ENCODE results near the gene RBP5. TPM values are rescaled to one million over a fixed set of nuclear protein-coding genes. Genes with fewer than 3 reads are reported as not detected.

Gene RBP5
- total RNA-seq, 1 donor from 2014 or later = not detected

- Mint-ChIP-seq H3K27ac (ENCODE audit: unreplicated experiment) (no peak overlapping the region), H3K4me3 (ENCODE audit: unreplicated experiment) (no peak overlapping the region), H3K27me3 (ENCODE audit: low read depth) (no peaks in the 10 kb centered on the region), H3K4me1 (ENCODE audit: low read depth) (no peaks in the 10 kb centered on the region), H3K9me3 (ENCODE audit: low read depth) (no peaks in the 10 kb centered on the region), H3K36me3 (ENCODE audit: low read depth) (peaks cover 21% of the 10 kb centered on the region)
- DNase-seq (ENCODE audit: low spot score) = no peak
- no peak for TF ChIP-seq CTCF (IDR thresholded peaks at IDR 0.05)
Observed at GRCh38 chr12:7154042-7154441, 25.4 kb upstream of the RBP5 start.

GRCh38 chr12:7152818-7153217 lies 24.1 kb upstream of the RBP5 start:
- H3K4me1 Mint-ChIP-seq (ENCODE audit: low read depth) = no peaks in the 10 kb centered on the region
- peaks cover 27% of the 10 kb centered on the region for H3K36me3 Mint-ChIP-seq (ENCODE audit: low read depth)
- no peak overlapping the region for H3K27ac Mint-ChIP-seq (ENCODE audit: unreplicated experiment)
- no peaks in the 10 kb centered on the region for H3K27me3 Mint-ChIP-seq (ENCODE audit: low read depth)
- DNase-seq (ENCODE audit: low spot score) = no peak
- H3K4me3 Mint-ChIP-seq (ENCODE audit: unreplicated experiment) = no peak overlapping the region
- H3K9me3 Mint-ChIP-seq (ENCODE audit: low read depth) = no peaks in the 10 kb centered on the region
- no peak for TF ChIP-seq CTCF (IDR thresholded peaks at IDR 0.05)

- Mint-ChIP-seq H3K9me3 (ENCODE audit: low read depth) (no peaks in the 10 kb centered on the region), H3K36me3 (ENCODE audit: low read depth) (peaks cover 27% of the 10 kb centered on the region), H3K4me1 (ENCODE audit: low read depth) (no peaks in the 10 kb centered on the region), H3K27ac (ENCODE audit: unreplicated experiment) (no peak overlapping the region), H3K4me3 (ENCODE audit: unreplicated experiment) (no peak overlapping the region), H3K27me3 (ENCODE audit: low read depth) (no peaks in the 10 kb centered on the region)
- no peak for DNase-seq (ENCODE audit: low spot score)
- no peak for TF ChIP-seq CTCF (IDR thresholded peaks at IDR 0.05)
Observed at GRCh38 chr12:7151532-7151931, 22.8 kb upstream of the RBP5 start.

- no peak for TF ChIP-seq CTCF (IDR thresholded peaks at IDR 0.05)
- Mint-ChIP-seq H3K4me1 (ENCODE audit: low read depth) (no peaks in the 10 kb centered on the region), H3K27me3 (ENCODE audit: low read depth) (no peaks in the 10 kb centered on the region), H3K27ac (ENCODE audit: unreplicated experiment) (no peak overlapping the region), H3K36me3 (ENCODE audit: low read depth) (peaks cover 27% of the 10 kb centered on the region), H3K9me3 (ENCODE audit: low read depth) (no peaks in the 10 kb centered on the region), H3K4me3 (ENCODE audit: unreplicated experiment) (no peak overlapping the region)
- DNase-seq (ENCODE audit: low spot score) = no peak
Observed at GRCh38 chr12:7150841-7151240, 22.2 kb upstream of the RBP5 start.

GRCh38 chr12:7150356-7150755 lies 21.7 kb upstream of the RBP5 start:
- Mint-ChIP-seq H3K4me1 (ENCODE audit: low read depth) (no peaks in the 10 kb centered on the region), H3K9me3 (ENCODE audit: low read depth) (no peaks in the 10 kb centered on the region), H3K4me3 (ENCODE audit: unreplicated experiment) (no peak overlapping the region), H3K27ac (ENCODE audit: unreplicated experiment) (no peak overlapping the region), H3K27me3 (ENCODE audit: low read depth) (no peaks in the 10 kb centered on the region), H3K36me3 (ENCODE audit: low read depth) (peaks cover 30% of the 10 kb centered on the region)
- no peak for DNase-seq (ENCODE audit: low spot score)
- no peak for TF ChIP-seq CTCF (IDR thresholded peaks at IDR 0.05)
